GM18519 (cell line): Measurements from ENCODE around the gene PLAU.
A peak's percentile ranks its signal among the peaks of the same experiment; 100 is the strongest.
"Not testable (repeated sequence)": the region's sequence is repeated elsewhere in the genome, so short reads cannot be mapped to it uniquely, and the experiment has no call there.

Experiments
- ATAC-seq: cut with Tn5 transposase; IDR thresholded peaks from one replicate; pipeline ENCODE4 v1.9.1; 2021; ENCODE audit warnings: mild to moderate bottlenecking, moderate library complexity; ENCODE audit not compliant: unreplicated experiment, low FRiP score

Gene PLAU

GRCh38 chr10:73946253-73947145 is 35.6 kb downstream of the PLAU start:
- ATAC-seq: no peak

- ATAC-seq: no peak
Measured at GRCh38 chr10:73948947-73949633, 38.2 kb downstream of the PLAU start.

GRCh38 chr10:73950155-73950948 is 39.4 kb downstream of the PLAU start:
- ATAC-seq: no peak

GRCh38 chr10:73953665-73954064 is 42.7 kb downstream of the PLAU start:
- no peak for ATAC-seq

- ATAC-seq: no peak
Measured at GRCh38 chr10:73954737-73955136, 43.8 kb downstream of the PLAU start.

GRCh38 chr10:73955719-73956118 is 44.8 kb downstream of the PLAU start:
- ATAC-seq: no peak

- ATAC-seq: no peak
Measured at GRCh38 chr10:73956476-73957359, 45.8 kb downstream of the PLAU start.

- peak; percentile 33 for ATAC-seq
Measured at GRCh38 chr10:73959484-73960243, 48.7 kb downstream of the PLAU start.

- no peak for ATAC-seq
Measured at GRCh38 chr10:73962386-73962785, 51.5 kb downstream of the PLAU start.

- ATAC-seq: not testable (repeated sequence)
Measured at GRCh38 chr10:73963533-73963932, 52.6 kb downstream of the PLAU start.

GRCh38 chr10:73964743-73965142 is 53.8 kb downstream of the PLAU start:
- no peak for ATAC-seq

- not testable (repeated sequence) for ATAC-seq
Measured at GRCh38 chr10:73965267-73965889, 54.4 kb downstream of the PLAU start.

- no peak for ATAC-seq
Measured at GRCh38 chr10:73965890-73966768, 55.2 kb downstream of the PLAU start.

GRCh38 chr10:73967022-73967429 is 56.1 kb downstream of the PLAU start:
- no peak for ATAC-seq
